ENCODE data around the gene MGRN1.
A peak's percentile ranks its signal among the peaks of the same experiment; 100 is the strongest.

Gene MGRN1

GRCh38 chr16:4700997-4701743 is 76.5 kb downstream of the MGRN1 start:
- DNase-seq: peak in 1 of 4 experiments; percentile 30

- DNase-seq: no peak
These were observed 77.3 kb downstream of the MGRN1 start for GRCh38 chr16:4701791-4702465.

GRCh38 chr16:4702466-4702808 is 77.8 kb downstream of the MGRN1 start:
- no peak for DNase-seq

GRCh38 chr16:4703906-4704305 is 79.3 kb downstream of the MGRN1 start:
- DNase-seq: no peak

- DNase-seq: no peak
These were observed 79.9 kb downstream of the MGRN1 start for GRCh38 chr16:4704491-4704890.

GRCh38 chr16:4704913-4705312 is 80.3 kb downstream of the MGRN1 start:
- DNase-seq: no peak

GRCh38 chr16:4706871-4707270 is 82.2 kb downstream of the MGRN1 start:
- DNase-seq: no peak

GRCh38 chr16:4709481-4709880 is 84.9 kb downstream of the MGRN1 start:
- DNase-seq: no peak

GRCh38 chr16:4713663-4714501 is 89.3 kb downstream of the MGRN1 start:
- DNase-seq: no peak

- no peak for DNase-seq
These were observed 90.4 kb downstream of the MGRN1 start for GRCh38 chr16:4714996-4715395.

GRCh38 chr16:4718466-4718865 is 93.8 kb downstream of the MGRN1 start:
- no peak for DNase-seq

- no peak for DNase-seq
These were observed 98.6 kb downstream of the MGRN1 start for GRCh38 chr16:4723071-4723767.

- no peak for DNase-seq
These were observed 100.1 kb downstream of the MGRN1 start for GRCh38 chr16:4724661-4725270.

- DNase-seq: no peak
These were observed 102.0 kb downstream of the MGRN1 start for GRCh38 chr16:4726616-4727015.

GRCh38 chr16:4728676-4729075 is 104.0 kb downstream of the MGRN1 start:
- DNase-seq: no peak

- DNase-seq: no peak
These were observed 105.2 kb downstream of the MGRN1 start for GRCh38 chr16:4729876-4730275.

- no peak for DNase-seq
These were observed 108.7 kb downstream of the MGRN1 start for GRCh38 chr16:4733211-4733742.

GRCh38 chr16:4733747-4734062 is 109.1 kb downstream of the MGRN1 start:
- peak in 1 of 4 experiments; percentile 9 for DNase-seq

- peak; percentile 96 to 98 (median 98) for DNase-seq
These were observed 109.6 kb downstream of the MGRN1 start, which contains the start of the genes ANKS3 and DNAAF8 for GRCh38 chr16:4734063-4734729. Gene ANKS3, minus strand, starts transcription at chr16:4734271. Its CDS starts 4,122 bp downstream, at chr16:4730149. Gene DNAAF8, plus strand, starts transcription at chr16:4734537. Its CDS starts 1,978 bp downstream, at chr16:4736515.

- peak; percentile 84 to 97 (median 90) for DNase-seq
These were observed 110.3 kb downstream of the MGRN1 start for GRCh38 chr16:4734730-4735535.

GRCh38 chr16:4736546-4736945 is 111.9 kb downstream of the MGRN1 start:
- DNase-seq: no peak

All from suppressor macrophage (primary cell).